ENCODE measurements around the gene CPSF6.
A peak's percentile ranks its signal among the peaks of the same experiment; 100 is the strongest.
"Not testable (repeated sequence)": the region's sequence is repeated elsewhere in the genome, so short reads cannot be mapped to it uniquely, and the experiment has no call there.

The CPSF6 gene, protein sequence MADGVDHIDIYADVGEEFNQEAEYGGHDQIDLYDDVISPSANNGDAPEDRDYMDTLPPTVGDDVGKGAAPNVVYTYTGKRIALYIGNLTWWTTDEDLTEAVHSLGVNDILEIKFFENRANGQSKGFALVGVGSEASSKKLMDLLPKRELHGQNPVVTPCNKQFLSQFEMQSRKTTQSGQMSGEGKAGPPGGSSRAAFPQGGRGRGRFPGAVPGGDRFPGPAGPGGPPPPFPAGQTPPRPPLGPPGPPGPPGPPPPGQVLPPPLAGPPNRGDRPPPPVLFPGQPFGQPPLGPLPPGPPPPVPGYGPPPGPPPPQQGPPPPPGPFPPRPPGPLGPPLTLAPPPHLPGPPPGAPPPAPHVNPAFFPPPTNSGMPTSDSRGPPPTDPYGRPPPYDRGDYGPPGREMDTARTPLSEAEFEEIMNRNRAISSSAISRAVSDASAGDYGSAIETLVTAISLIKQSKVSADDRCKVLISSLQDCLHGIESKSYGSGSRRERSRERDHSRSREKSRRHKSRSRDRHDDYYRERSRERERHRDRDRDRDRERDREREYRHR

GRCh38 chr12:69239352-69239921, at the start of gene CPSF6:
Gene CPSF6 (plus strand): TSS chr12:69239569. CDS start chr12:69239647, 78 bp downstream.
- peak; percentile 95 for DNase-seq

DNA sequence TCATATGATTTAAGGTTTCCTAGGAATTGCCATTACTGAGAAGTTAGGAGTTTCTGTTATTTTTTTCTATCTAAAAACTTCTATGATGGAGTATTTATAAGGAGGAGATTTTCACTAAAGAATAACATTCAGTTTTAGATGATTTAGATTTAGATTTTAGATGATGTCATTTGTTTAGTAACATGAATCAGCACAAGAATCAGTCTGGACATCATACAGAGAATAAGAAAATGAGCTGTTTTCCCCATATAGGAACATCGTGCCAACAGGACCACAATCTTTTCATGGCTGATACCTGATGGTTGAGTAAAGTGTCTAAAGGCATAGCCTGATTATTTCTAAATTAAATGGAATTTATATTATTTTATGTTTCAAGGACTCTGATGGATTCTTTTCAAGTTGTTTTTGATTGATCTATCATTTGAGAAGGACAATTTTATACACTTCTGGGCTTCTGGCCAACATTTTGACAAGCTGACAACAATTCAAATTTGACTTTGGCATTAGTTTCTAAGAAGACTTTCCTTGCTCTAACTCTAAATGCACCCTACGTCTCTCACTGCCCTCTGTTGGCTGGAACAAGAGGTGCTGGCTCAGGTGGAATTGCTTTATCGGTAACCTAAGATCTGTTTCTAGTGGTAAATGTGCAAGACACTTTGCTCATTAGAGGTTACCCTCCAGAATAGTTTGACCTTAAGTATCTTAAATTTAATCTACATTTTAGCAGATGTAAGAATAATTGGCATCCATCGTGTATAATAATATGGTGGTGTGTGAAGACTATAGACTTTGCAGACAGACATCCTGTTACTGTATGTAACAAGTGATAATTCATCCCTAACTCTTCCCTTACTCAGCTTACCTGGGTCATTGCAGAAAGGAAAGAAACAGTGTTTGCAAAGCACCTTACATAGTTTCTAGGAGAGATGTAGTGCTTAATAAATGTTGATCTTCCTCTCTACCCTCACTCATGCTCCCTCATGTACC, 42.8 kb upstream of the CPSF6 start:
- DNase-seq = no peak

DNA sequence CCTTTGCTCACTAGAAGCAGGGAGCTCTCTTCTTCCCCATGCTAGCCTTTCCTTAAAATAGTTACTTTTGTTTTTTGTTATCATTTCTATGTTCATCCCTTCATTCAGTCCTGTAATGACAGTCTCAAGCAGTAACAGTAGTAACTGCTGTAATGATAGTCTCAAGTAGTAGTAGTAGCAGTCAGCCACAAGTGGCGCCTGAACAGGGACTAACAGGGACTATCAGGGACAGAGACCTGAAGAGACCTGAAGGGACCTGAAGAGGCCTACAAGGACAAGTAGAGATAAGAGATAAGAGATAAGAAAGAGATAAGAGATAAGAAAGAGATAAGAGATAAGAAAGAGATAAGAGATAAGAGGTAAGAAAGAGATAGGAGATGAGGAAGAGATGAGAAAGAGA, 39.4 kb upstream of the CPSF6 start:
- DNase-seq = not testable (repeated sequence)

GRCh38 chr12:69204191-69204590, 35.2 kb upstream of the CPSF6 start:
- DNase-seq = no peak

GRCh38 chr12:69210661-69211060, 28.7 kb upstream of the CPSF6 start:
- DNase-seq = no peak

DNA sequence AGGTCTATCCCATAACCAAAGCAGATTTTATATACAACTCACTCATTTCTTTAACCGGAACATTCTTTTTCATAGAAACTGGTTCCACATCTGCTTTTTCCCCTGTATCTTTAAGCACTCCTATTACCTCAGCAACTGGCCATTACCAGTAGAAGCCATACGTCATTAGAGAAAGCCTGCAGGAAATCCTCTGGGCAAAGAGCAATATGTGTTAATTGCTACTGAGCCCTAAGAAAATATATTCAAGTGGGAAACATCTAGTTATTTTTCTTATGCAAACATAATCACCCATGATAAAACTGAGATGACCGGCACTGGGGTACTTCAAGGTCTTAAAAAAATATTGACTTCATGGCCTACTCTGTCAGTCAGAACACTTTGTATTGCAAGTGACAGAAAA, 28.2 kb upstream of the CPSF6 start:
- DNase-seq = no peak

GRCh38 chr12:69214169-69214568, 25.2 kb upstream of the CPSF6 start:
- no peak for DNase-seq

- no peak for DNase-seq
Measured at GRCh38 chr12:69225251-69225910, 14.0 kb upstream of the CPSF6 start.

- DNase-seq = no peak
Measured at GRCh38 chr12:69231479-69231878, 7.9 kb upstream of the CPSF6 start.

DNA sequence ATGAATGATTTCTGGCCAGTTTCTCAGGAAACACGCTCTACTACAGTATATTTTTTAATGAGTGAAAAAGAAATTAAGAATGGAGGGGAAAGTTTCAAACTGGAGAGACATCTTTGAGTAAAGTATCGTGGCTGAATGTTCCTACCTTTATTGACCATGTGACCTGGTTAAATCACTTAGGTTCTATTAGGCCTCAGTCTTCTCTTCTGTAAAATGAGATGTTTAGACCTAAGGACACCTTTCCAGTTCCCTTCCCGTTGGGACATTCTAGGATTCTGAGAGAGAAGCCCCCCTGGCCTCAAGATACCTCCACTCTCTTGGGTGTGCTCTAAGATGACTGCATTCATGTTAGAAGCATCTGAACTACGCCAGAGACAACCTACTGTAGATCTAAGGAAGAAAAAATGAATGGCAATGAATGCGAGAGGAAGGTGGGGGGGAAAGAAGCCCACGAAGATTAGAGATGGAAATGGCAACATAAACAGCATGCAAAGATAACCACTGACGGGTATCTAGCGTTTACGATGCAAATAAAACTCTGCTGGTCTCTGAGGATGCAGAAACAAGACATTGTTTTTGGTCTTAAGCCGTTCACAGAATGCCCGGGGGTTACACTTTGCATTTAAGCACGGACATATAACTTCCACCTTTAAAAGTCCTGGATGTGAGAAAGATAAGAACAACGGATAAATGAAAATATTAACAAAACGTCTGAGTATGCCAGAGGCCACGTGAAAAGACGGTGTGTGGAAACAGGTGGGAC, 599 bp upstream of the CPSF6 start:
- DNase-seq = no peak

DNA sequence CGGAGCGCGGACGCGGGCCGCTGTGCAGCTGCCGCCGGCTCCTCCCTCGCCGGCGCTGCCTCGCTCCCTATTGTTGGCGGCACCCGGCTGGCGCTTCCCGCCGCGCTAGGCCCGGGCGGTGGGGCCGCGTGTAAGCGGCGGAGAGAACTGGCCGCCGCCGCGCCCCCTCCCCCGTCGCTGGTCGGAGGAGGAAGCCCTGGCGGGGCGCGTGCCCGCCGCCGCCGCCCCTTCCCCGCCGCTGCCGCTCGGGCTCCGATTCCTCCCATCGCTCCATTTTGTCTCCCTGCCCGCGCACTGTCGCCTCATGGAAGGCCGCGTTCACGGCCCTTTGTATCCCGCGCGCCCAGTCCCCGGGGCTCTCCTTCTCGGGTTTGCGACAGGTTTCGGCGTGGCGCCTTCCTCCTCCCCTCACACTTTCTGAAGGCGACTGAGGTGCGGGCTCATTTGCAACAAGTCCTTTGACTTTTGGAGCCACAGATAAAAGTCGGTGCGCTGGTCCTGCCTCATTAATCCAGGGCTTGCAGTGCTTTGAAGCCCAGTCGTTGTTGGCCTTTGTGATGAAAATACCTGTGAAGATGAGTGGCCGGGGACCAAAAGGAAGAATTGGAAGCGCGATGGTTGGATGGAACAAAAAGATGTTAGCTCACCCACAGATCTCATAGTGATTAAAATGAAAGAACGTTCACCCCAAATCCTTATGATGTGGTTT, 707 bp downstream of the CPSF6 start:
- DNase-seq = peak; percentile 22

GRCh38 chr12:69240631-69240995, 1.2 kb downstream of the CPSF6 start:
- DNase-seq = no peak

DNA sequence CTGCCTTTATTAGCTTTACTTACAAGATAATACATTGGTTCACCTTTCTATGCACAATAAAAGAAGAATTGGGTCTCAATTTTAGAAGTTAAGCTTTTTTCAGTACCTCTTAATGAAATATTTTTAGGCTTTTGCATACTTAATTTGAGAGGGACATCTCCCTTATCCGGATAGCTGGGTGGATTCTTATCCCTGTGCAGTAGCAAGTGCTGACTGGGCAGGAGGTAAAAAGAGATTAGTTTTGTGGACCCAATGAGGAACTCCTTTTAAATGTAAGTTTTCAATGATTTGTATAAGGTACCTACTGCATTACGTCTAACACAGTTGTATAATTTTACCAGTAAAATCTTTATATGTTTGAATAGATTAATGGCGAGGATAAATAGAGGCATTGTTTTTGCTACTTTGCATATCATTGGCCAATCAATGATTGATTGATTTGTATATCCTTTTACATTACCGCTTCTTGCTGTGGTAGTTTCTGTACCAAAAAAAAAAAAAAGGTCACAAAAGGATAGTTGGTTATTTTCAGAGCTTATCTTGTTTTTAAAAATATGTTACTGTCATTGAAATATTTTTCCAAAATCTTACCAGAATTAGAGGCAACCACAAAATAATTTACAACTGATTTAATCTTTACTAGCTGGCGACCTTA, 2.2 kb downstream of the CPSF6 start:
- DNase-seq = no peak

DNA sequence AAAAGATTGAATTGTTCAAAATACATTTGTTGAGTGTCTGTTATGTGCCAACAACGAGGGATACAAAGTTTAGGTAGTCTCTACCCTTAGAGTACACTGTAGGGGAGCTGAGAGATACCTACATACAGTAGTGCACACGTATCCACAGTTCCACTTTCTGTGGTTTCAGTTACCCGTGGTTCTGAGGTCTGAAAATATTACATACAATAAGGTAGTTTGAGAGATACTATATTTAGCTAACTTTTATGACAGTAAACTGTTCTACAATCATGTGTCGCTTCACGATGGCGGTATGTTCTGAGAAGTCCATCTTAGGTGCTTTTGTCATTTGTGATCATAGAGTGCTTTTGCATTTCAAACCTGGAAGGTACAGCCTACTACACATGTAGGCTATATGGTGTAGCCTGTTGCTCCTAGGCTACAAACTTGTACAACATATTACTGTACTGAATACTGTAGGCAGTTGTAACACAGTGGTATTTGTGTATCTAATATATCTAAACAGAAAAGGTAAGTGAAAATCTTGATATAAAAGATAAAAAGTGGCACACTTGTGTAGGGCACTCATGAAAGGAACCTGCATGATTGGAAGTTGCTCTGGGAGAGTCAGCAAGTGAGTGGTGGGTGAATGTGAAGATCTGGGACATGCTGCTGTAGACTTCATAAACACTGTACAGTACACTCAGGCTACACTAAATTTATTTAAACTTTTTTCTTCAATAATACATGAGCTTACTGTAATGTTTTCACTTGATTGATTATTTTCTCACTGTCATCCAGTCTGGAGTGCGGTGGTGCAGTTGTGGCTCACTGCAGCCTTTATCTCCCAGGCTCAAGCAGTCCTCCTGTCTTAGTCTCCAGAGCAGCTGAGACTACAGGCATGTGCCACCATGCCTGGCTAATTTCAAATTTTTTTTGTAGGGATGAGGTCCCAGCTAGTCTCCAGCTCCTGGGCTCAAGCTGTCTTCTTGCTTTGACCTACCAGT, 4.0 kb downstream of the CPSF6 start:
- no peak for DNase-seq

GRCh38 chr12:69247268-69248018, 8.1 kb downstream of the CPSF6 start:
- DNase-seq = no peak

- DNase-seq = no peak
Measured at GRCh38 chr12:69252033-69252432, 12.7 kb downstream of the CPSF6 start.

DNA sequence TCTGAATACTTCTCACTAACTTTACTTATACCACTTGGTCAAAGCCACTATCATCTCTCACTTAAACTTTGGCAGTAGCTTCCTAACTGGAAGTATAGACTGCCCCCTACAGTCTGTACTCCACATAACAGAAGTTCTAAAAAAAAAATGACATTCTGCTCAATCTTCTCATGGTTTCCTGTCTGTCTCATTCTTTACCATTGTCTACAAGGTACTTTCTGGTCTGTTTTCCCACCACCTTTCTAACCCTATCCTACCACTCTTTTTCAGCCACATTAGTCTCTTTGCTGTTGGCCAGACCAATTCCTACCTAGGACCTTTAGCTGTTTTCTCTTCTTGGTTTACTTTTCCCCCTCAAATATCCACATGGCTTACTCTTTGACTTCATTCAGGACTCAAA, 14.7 kb downstream of the CPSF6 start:
- DNase-seq = no peak

DNA sequence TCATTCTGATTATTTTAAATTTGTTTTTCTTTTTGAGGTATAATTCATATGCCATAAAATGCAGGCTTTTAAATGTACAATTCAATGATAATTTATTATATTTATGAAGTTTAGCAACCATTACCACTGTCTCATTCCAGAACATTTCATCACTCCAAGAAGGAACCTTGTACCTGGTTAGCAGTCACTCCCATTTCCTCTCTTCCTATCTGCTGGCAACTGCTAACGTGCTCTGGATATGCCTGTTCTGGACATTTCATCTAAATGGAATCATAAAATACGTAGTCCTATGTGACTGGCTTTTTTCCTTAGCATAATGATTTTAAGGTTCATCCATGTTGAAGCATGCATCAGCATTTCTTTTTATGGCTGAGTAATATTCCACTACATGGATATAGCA, 15.5 kb downstream of the CPSF6 start:
- DNase-seq = no peak

DNA sequence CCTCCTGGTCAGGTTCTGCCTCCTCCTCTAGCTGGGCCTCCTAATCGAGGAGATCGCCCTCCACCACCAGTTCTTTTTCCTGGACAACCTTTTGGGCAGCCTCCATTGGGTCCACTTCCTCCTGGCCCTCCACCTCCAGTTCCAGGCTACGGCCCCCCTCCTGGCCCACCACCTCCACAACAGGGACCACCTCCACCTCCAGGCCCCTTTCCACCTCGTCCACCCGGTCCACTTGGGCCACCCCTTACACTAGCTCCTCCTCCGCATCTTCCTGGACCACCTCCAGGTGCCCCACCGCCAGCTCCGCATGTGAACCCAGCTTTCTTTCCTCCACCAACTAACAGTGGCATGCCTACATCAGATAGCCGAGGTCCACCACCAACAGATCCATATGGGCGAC, 19.3 kb downstream of the CPSF6 start:
- no peak for DNase-seq
